ENCODE results near the gene BAAT.
"Not testable (repeated sequence)": the region's sequence is repeated elsewhere in the genome, so short reads cannot be mapped to it uniquely, and the experiment has no call there.

BAAT gene

GRCh38 chr9:101359679-101360078 is 25.1 kb downstream of the BAAT start:
- DNase-seq = no peak

GRCh38 chr9:101356619-101357018 is 28.2 kb downstream of the BAAT start:
- no peak for DNase-seq

GRCh38 chr9:101354765-101355708 is 29.8 kb downstream of the BAAT start:
- no peak for DNase-seq

- DNase-seq = no peak
Measured at GRCh38 chr9:101354143-101354764, 30.6 kb downstream of the BAAT start.

GRCh38 chr9:101353683-101354082 is 31.1 kb downstream of the BAAT start:
- DNase-seq = no peak

- no peak for DNase-seq
Measured at GRCh38 chr9:101352892-101353463, 31.8 kb downstream of the BAAT start.

GRCh38 chr9:101350285-101350684 is 34.5 kb downstream of the BAAT start:
- DNase-seq = no peak

GRCh38 chr9:101342595-101342994 is 42.2 kb downstream of the BAAT start:
- DNase-seq = no peak

- no peak for DNase-seq
Measured at GRCh38 chr9:101341958-101342357, 42.8 kb downstream of the BAAT start.

- no peak for DNase-seq
Measured at GRCh38 chr9:101337237-101337636, 47.6 kb downstream of the BAAT start.

GRCh38 chr9:101336091-101336490 is 48.7 kb downstream of the BAAT start:
- no peak for DNase-seq

GRCh38 chr9:101333926-101334702 is 50.7 kb downstream of the BAAT start:
- no peak for DNase-seq

GRCh38 chr9:101333490-101333889 is 51.3 kb downstream of the BAAT start:
- no peak for DNase-seq

GRCh38 chr9:101332362-101332761 is 52.4 kb downstream of the BAAT start:
- DNase-seq = no peak

- DNase-seq = not testable (repeated sequence)
Measured at GRCh38 chr9:101327422-101327909, 57.3 kb downstream of the BAAT start.

- no peak for DNase-seq
Measured at GRCh38 chr9:101326501-101326900, 58.3 kb downstream of the BAAT start.

- DNase-seq = no peak
Measured at GRCh38 chr9:101326035-101326434, 58.8 kb downstream of the BAAT start.

- DNase-seq = no peak
Measured at GRCh38 chr9:101325053-101325452, 59.8 kb downstream of the BAAT start.

GRCh38 chr9:101324245-101324804 is 60.5 kb downstream of the BAAT start:
- no peak for DNase-seq

- no peak for DNase-seq
Measured at GRCh38 chr9:101323129-101323528, 61.7 kb downstream of the BAAT start.

GRCh38 chr9:101317735-101318134 is 67.1 kb downstream of the BAAT start:
- DNase-seq = no peak

- DNase-seq = no peak
Measured at GRCh38 chr9:101315112-101315450, 69.7 kb downstream of the BAAT start.

GRCh38 chr9:101312661-101313060 is 72.1 kb downstream of the BAAT start:
- DNase-seq = no peak

Data from activated T-cell treated with anti-CD3 and anti-CD28 coated beads, Interleukin-2, amount 50 U/mL, for 48 hours (primary cell).